Femur (tissue), 1 donor: ENCODE results near the gene PAN2.

Source experiments
- DNase-seq: peaks from one replicate; pipeline ENCODE4 v3.0.0-alpha.2; 2017

PAN2 gene

DNA sequence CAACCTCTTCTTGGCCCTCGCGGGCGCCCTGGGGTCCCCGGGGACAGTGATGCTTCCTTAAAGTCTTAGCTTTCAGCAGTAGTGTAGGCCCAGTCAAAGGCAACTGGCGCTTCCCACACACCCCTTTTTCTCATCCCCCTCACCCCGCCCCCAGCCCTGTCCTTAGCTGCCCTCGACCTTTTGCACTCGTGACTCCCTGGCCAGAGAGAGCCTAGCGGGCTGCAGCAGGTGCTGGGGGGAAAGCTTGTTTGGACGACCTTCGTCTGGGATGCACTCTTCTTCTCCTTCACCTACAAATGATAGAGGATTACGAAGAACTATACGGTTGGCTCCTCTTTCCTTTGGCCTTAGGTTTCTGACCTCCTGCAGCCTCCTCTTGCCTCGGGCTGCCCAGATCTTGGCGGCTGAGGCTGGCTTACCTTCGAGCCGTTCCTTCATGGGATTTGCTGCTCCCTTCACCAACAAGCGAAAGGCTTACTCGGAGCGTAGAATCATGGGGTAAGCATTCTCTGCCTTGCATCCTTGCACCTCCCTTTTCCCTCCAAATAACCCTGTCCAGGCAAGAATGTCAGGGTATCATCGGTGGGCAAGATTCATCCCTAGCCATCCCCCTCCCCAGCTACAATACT, 66.2 kb downstream of the PAN2 start:
- DNase-seq, result no peak

- DNase-seq, result peak; percentile 93
Measured at GRCh38 chr12:56266693-56267442, 66.9 kb downstream of the PAN2 start, which contains the start of gene COQ10A. Gene COQ10A (plus strand): TSS chr12:56266942. CDS start chr12:56267119, 177 bp downstream.
